ENCODE measurements around the gene KCNH6. TPM values are rescaled to one million over a fixed set of nuclear protein-coding genes. Genes with fewer than 3 reads are reported as not detected.

Gene KCNH6
- polyA plus RNA-seq, 1 experiment: 0.10 TPM

DNA sequence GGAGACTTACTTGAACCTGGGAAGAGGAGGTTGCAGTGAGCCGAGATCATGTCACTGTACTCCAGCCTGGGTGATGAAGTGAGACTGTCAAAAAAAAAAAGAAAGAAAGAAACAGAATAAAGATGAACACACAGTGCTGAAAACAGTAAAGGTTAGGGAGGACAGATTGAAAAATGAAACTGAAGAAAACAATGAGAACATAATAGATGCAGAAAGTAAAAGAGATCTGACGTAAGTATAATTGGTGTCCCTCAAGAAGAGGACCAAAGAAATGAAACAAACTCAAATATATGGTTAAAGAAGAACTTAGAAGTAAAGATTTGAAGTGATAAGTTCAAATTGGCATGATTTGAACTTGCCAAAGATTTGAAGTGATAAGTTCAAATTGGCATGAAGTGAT lies 34.3 kb downstream of the KCNH6 start:
- H3K27me3 ChIP-seq (ENCODE audit: control insufficient read depth, insufficient read depth, low read length): no peaks in the 10 kb centered on the region
- DNase-seq (ENCODE audit: low read depth): no peak
- H3K4me3 ChIP-seq (ENCODE audit: low read depth, low read length): no peak overlapping the region
- peaks cover 1% of the 10 kb centered on the region; the same call in 1 of the 2 replicates for H3K36me3 ChIP-seq (ENCODE audit: control insufficient read depth, insufficient read depth, low read length)
- ChIA-PET CTCF (no interaction called here), POLR2A (no interaction called here)
- TF ChIP-seq, protein P1, sequence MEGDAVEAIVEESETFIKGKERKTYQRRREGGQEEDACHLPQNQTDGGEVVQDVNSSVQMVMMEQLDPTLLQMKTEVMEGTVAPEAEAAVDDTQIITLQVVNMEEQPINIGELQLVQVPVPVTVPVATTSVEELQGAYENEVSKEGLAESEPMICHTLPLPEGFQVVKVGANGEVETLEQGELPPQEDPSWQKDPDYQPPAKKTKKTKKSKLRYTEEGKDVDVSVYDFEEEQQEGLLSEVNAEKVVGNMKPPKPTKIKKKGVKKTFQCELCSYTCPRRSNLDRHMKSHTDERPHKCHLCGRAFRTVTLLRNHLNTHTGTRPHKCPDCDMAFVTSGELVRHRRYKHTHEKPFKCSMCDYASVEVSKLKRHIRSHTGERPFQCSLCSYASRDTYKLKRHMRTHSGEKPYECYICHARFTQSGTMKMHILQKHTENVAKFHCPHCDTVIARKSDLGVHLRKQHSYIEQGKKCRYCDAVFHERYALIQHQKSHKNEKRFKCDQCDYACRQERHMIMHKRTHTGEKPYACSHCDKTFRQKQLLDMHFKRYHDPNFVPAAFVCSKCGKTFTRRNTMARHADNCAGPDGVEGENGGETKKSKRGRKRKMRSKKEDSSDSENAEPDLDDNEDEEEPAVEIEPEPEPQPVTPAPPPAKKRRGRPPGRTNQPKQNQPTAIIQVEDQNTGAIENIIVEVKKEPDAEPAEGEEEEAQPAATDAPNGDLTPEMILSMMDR (IDR thresholded peaks at IDR 0.05; ENCODE audit: insufficient read depth, low read depth, low read length): no peak

DNA sequence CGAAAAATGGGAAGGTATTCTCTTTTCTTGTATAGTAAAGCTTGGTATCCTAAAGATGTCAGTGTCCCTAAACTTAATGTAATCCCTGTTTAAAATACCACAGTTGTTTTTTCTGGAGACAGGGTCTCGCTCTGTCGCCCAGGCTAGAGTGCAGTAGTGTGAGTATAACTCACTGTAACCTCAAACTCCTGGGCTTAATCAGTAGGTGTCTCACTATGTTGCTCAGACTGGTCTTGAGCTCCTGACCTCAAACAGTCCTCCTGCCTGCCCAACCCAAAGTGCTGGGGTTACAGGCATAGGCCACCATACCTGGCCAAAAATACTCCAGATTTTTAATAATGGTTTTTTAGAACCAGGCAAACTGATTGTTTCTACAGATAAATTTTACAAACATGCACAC lies 35.3 kb downstream of the KCNH6 start:
- Histone ChIP-seq H3K36me3 (ENCODE audit: control insufficient read depth, insufficient read depth, low read length) (peaks cover 1% of the 10 kb centered on the region; the same call in 1 of the 2 replicates), H3K27me3 (ENCODE audit: control insufficient read depth, insufficient read depth, low read length) (no peaks in the 10 kb centered on the region), H3K4me3 (ENCODE audit: low read depth, low read length) (no peak overlapping the region)
- DNase-seq (ENCODE audit: low read depth): no peak
- TF ChIP-seq, protein P1 (IDR thresholded peaks at IDR 0.05; ENCODE audit: insufficient read depth, low read depth, low read length): no peak
- ChIA-PET CTCF (interaction anchor here (0.9 kb wide), 1 partner anchor 14 kb away, joined by 3 read pairs; no protein-coding TSS in a partner anchor), POLR2A (no interaction called here)

DNA sequence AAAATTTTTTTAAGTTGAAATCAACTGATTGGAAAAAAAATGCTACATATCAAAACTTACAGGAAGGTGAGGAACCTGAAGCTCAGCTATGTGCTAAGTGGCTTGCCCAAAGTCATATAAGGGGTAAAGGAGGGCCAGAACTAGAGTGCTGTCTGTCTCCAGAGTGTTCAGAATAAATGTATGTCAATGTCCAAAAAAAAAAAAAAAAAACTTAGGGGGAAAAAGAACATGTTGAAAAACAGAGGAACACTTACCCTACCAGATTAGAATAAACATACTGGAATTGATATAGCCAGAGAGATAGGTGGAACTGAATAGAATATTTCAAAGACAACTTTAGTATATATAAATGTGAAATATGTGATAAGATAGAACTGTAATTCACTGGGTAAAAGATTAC lies 38.7 kb downstream of the KCNH6 start:
- no peaks in the 10 kb centered on the region for H3K36me3 ChIP-seq (ENCODE audit: control insufficient read depth, insufficient read depth, low read length)
- no peak for DNase-seq (ENCODE audit: low read depth)
- CTCF ChIA-PET: interaction anchor here (1.4 kb wide), 1 partner anchor 137 kb away, joined by 3 read pairs; no protein-coding TSS in a partner anchor
- no peak overlapping the region for H3K4me3 ChIP-seq (ENCODE audit: low read depth, low read length)
- TF ChIP-seq, protein P1 (IDR thresholded peaks at IDR 0.05; ENCODE audit: insufficient read depth, low read depth, low read length): no peak
- H3K27me3 ChIP-seq (ENCODE audit: control insufficient read depth, insufficient read depth, low read length): no peaks in the 10 kb centered on the region
- POLR2A ChIA-PET: no interaction called here

DNA sequence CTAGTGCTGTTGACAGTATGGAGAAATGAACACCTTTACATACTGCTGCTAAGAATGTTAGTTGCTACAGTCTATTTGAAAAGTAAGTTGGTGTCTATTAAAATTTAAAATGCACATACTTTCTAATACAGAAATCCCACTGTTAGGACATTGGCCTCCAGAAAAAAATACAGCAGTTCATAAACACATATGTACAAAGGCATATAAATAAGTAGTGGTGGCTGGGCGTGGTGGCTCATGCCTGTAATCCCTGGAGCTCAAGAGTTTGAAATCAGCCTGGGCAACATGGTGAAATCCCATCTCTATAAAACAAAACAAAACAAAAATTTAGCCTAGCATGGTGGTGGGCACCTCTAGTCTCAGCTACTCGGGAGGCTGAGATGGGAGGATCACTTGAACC lies 40.2 kb downstream of the KCNH6 start:
- TF ChIP-seq, protein P1 (IDR thresholded peaks at IDR 0.05; ENCODE audit: insufficient read depth, low read depth, low read length): no peak
- no peak overlapping the region for H3K4me3 ChIP-seq (ENCODE audit: low read depth, low read length)
- no peaks in the 10 kb centered on the region for H3K27me3 ChIP-seq (ENCODE audit: control insufficient read depth, insufficient read depth, low read length)
- CTCF ChIA-PET: interaction anchor here (0.9 kb wide), 1 partner anchor 21 kb away, joined by 3 read pairs; no protein-coding TSS in a partner anchor
- no peaks in the 10 kb centered on the region for H3K36me3 ChIP-seq (ENCODE audit: control insufficient read depth, insufficient read depth, low read length)
- POLR2A ChIA-PET: no interaction called here
- DNase-seq (ENCODE audit: low read depth): no peak

DNA sequence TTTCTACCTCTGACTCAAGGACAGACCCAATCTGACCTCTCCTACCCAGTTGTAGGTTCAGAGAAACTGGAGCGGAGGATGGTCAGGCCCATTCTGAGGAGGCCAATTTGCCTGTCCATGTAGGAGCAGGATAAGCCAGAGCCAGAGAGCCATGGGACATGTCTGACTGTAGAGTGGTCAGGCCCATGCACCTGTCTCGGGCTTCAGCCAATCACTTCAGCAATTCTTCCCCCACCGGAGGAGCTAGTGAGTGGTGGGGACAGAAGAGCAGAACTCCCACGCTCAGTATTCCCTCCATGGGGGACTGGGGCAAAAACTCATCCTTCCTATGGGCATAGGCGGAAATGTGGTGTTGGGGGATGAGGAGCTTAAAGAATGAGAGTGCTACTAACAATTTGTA lies 41.4 kb downstream of the KCNH6 start:
- ChIA-PET CTCF (interaction anchor here (0.6 to 2.0 kb wide), 3 partner anchors 11 to 19 kb away, joined by 3 to 6 read pairs (median 3); no protein-coding TSS in a partner anchor), POLR2A (no interaction called here)
- Histone ChIP-seq H3K4me3 (ENCODE audit: low read depth, low read length) (no peak overlapping the region), H3K27me3 (ENCODE audit: control insufficient read depth, insufficient read depth, low read length) (no peaks in the 10 kb centered on the region), H3K36me3 (ENCODE audit: control insufficient read depth, insufficient read depth, low read length) (no peaks in the 10 kb centered on the region; the same call in 1 of the 2 replicates)
- DNase-seq (ENCODE audit: low read depth): no peak
- TF ChIP-seq, protein P1 (IDR thresholded peaks at IDR 0.05; ENCODE audit: insufficient read depth, low read depth, low read length): no peak
